GM12878 (cell line): ENCODE results near the gene NKD1. TPM values are rescaled to one million over a fixed set of nuclear protein-coding genes. Genes with fewer than 3 reads are reported as not detected.

Experiments used
- ATAC-seq: fragments of 200-7000 bp; cut with Tn5 transposase; 3 replicates; pipeline ENCODE4 v1.9.1; 2020; ENCODE audit warnings: mild to moderate bottlenecking, moderate library complexity
- BruUV-seq: library from RNA; stranded (reverse); fragments of 400-500 nt; replicated peaks from 2 replicates; lab custom pipeline; 2021; lab: Mats Ljungman, UMichigan
- CTCF ChIA-PET: fragments of 300-600 bp; sonication (Branson Sonifier 250); formaldehyde crosslinking; extraction: SDS; loops from one replicate; lab custom pipeline; 2021; ENCODE audit warnings: inconsistent platforms; lab: Yijun Ruan, JAX
- POLR2A ChIA-PET: fragments of 350-600 bp; formaldehyde crosslinking; extraction: SDS; loops from one replicate; lab custom pipeline; 2021; ENCODE audit warnings: inconsistent platforms; lab: Charles Lee
- RAD21 ChIA-PET: fragments of 300-600 bp; sonication (Branson Sonifier 250); formaldehyde crosslinking; loops from one replicate; lab custom pipeline; 2023; ENCODE audit warnings: antibody characterized with exemption; ENCODE audit not compliant: unreplicated experiment; lab: Charles Lee
- SMC1A ChIA-PET: fragments of 300-600 bp; sonication (Branson Sonifier 250); formaldehyde crosslinking; loops from one replicate; lab custom pipeline; 2023; ENCODE audit not compliant: unreplicated experiment, uncharacterized antibody; lab: Charles Lee
- DNase-seq: peaks from one replicate; pipeline ENCODE4 v3.0.0-alpha.2; 2011; ENCODE audit warnings: low read depth, low spot score
- FAIRE-seq: peaks from 3 replicates; lab custom pipeline; 2011; peaks lifted over from hg19 to GRCh38; lab: Jason Lieb, UNC
- H2AFZ ChIP-seq: 2 replicates; pipeline ENCODE4 v1.6.0; 2011; ENCODE audit warnings: low read depth, low read length, control low read depth; ENCODE audit not compliant: control insufficient read depth
- H3K27ac ChIP-seq: 2 replicates; pipeline ENCODE4 v1.5.1; 2011; ENCODE audit warnings: control low read depth; ENCODE audit not compliant: control insufficient read depth, insufficient read depth
- H3K27me3 ChIP-seq, 2 experiments: replicated peaks in 1 of 2; 2 replicates each; pipeline versions ENCODE4 v1.6.0 to v1.6.1; 2011; ENCODE audit warnings: low read length in 1 of 2; ENCODE audit not compliant: control insufficient read depth in 2 of 2, insufficient read depth in 2 of 2
- H3K36me3 ChIP-seq, 2 experiments: 2 replicates each; pipeline ENCODE4 v1.5.1; 2011; ENCODE audit warnings: low read length in 1 of 2; ENCODE audit not compliant: control insufficient read depth in 2 of 2, insufficient read depth in 2 of 2
- H3K4me1 ChIP-seq: 2 replicates; pipeline ENCODE4 v1.6.1; 2011; ENCODE audit warnings: mild to moderate bottlenecking, low read length, moderate library complexity, mixed read lengths; ENCODE audit not compliant: control insufficient read depth, insufficient read depth
- H3K4me2 ChIP-seq: 2 replicates; pipeline ENCODE4 v1.6.0; 2011; ENCODE audit warnings: control low read depth; ENCODE audit not compliant: control insufficient read depth, insufficient read depth
- H3K4me3 ChIP-seq: fragments of 200-600 bp; sonication (generic); 2 replicates; pipeline ENCODE4 v1.5.1; 2016
- H3K79me2 ChIP-seq: 2 replicates; pipeline ENCODE4 v1.6.0; 2011; ENCODE audit warnings: low read length; ENCODE audit not compliant: control insufficient read depth, insufficient read depth
- H3K9ac ChIP-seq: 2 replicates; pipeline ENCODE4 v1.8.0; 2011; ENCODE audit warnings: low read length, control low read depth, mixed read lengths; ENCODE audit not compliant: control insufficient read depth, insufficient read depth
- H3K9me3 ChIP-seq: replicated peaks from 3 replicates; pipeline ENCODE4 v1.5.1; 2011; ENCODE audit warnings: mild to moderate bottlenecking, low read length; ENCODE audit not compliant: control insufficient read depth, insufficient read depth
- H4K20me1 ChIP-seq: 2 replicates; pipeline ENCODE4 v1.6.0; 2011; ENCODE audit not compliant: control insufficient read depth, insufficient read depth
- BCL11A ChIP-seq: IDR thresholded peaks from 2 replicates; pipeline ENCODE4 v1.6.1; 2011; ENCODE audit warnings: low read depth, low read length
- BMI1 ChIP-seq: fragments of 450-650 bp; IDR thresholded peaks from 2 replicates; pipeline ENCODE4 v1.6.1; 2016; ENCODE audit warnings: mild to moderate bottlenecking, moderate library complexity, borderline replicate concordance
- CHD4 ChIP-seq: fragments of 200-600 bp; sonication (generic); IDR thresholded peaks from 2 replicates; pipeline ENCODE4 v1.6.1; 2016; ENCODE audit warnings: mild to moderate bottlenecking
- CREM ChIP-seq: IDR thresholded peaks from 2 replicates; pipeline ENCODE4 v1.6.1; 2014; ENCODE audit warnings: antibody characterized with exemption, low read depth
- MTA3 ChIP-seq: IDR thresholded peaks from 2 replicates; pipeline ENCODE4 v1.6.1; 2012; ENCODE audit warnings: low read length, inconsistent platforms, borderline replicate concordance
- NFYB ChIP-seq: IDR thresholded peaks from 2 replicates; pipeline ENCODE4 v1.6.1; 2011; ENCODE audit warnings: low read depth, mild to moderate bottlenecking, low read length, improper control_type of control experiment, moderate library complexity; ENCODE audit not compliant: insufficient read depth
- SREBF1 ChIP-seq: IDR thresholded peaks from 2 replicates; pipeline ENCODE4 v1.6.1; 2012; ENCODE audit warnings: mild to moderate bottlenecking, low read length
- WGBS: methylation state at CpG from one replicate; pipeline ENCODE4 v1.1.6; 2016; ENCODE audit warnings: low lambda C conversion rate; ENCODE audit not compliant: insufficient replicate concordance, insufficient coverage; ENCODE audit errors: missing lambda C conversion rate; 5-methylcytosine and 5-hydroxymethylcytosine counted together
- in situ Hi-C: fragments of 300-500 bp; cut with MboI; formaldehyde crosslinking; loops from 9 replicates; pipeline ENCODE4 v1.14.3; 2018; ENCODE audit warnings: mixed read lengths
- intact Hi-C: fragments of 100-400 bp; cut with micrococcal nuclease; formaldehyde crosslinking; loops from one replicate; pipeline ENCODE4 v1.14.2; 2022; ENCODE audit not compliant: unreplicated experiment
- polyA plus RNA-seq, 11 experiments: library from polyadenylated mRNA; depleted of rRNA in 4 of 11; unstranded in 6 of 11; stranded (reverse) in 5 of 11; fragments of >200 nt; fragmentation: Nextera tagmentation in 4 of 11; fragmentation: Illumina TruSeq in 1 of 11; extraction: Ambion mirVana in 4 of 11; extraction: Trizol in 1 of 11; gene quantifications; 1 replicate in 1 of 11; 2 replicates in 10 of 11; pipeline versions ENCODE4 v1.2.1 to v1.2.3, GENCODE V29; 2011 to 2016; ENCODE audit warnings: inconsistent platforms in 2 of 11, missing spikeins in 2 of 11, low read depth in 1 of 11
- total RNA-seq, 4 experiments: library from RNA; depleted of rRNA in 3 of 4; stranded (reverse); fragments of >200 nt in 3 of 4; fragmentation: Illumina TruSeq in 1 of 4; extraction: Trizol in 1 of 4; gene quantifications; 2 replicates each; pipeline versions ENCODE4 v1.2.1 to v1.2.3, GENCODE V29; 2013 to 2021
- TF ChIP-seq, protein P1 (sequence below): fragments of 450-650 bp; IDR thresholded peaks from 2 replicates; pipeline ENCODE4 v1.6.1; 2017; ENCODE audit warnings: antibody characterized with exemption, mild to moderate bottlenecking, moderate library complexity
- TF ChIP-seq, protein P2 (sequence below): fragments of 450-650 bp; formaldehyde crosslinking; IDR thresholded peaks from 2 replicates; pipeline ENCODE4 v1.5.0; 2022; ENCODE audit warnings: mild to moderate bottlenecking, missing genetic modification characterization

The NKD1 gene
- total and polyA plus RNA-seq, 10 of the 15 experiments (the other 5 are each of a cell fraction or from before 2014, with no cell fraction given): under 0.01 to 0.49 (median 0.04) TPM; not detected in 2

DNA sequence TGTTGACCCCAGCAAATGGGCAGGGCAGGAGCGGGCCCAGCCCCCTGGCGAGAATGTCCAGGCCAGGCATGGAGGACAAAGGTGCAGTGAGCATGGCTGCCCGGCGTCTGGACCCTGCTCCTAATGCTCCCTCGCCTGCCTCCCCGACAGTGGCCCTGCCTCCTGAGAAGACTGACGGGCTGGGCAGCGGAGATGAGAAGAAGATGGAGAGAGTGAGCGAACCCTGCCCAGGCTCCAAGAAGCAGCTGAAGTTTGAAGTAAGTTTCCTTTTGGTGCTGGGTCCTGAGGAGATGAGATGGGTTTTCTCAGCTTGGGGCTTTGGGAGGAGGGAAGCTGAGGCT lies 73.2 kb downstream of the NKD1 start:
- ChIA-PET SMC1A (no interaction called here), POLR2A (no interaction called here), RAD21 (no interaction called here), CTCF (no interaction called here)
- ATAC-seq: no peak
- FAIRE-seq: no peak
- H3K9me3 ChIP-seq: no peaks in the 10 kb centered on the region
- H3K36me3 ChIP-seq: no peaks in the 10 kb centered on the region
- H2AFZ ChIP-seq: no peak overlapping the region
- no peak overlapping the region for H3K9ac ChIP-seq
- H4K20me1 ChIP-seq: no peaks in the 10 kb centered on the region
- TF ChIP-seq MTA3: no peak
- TF ChIP-seq BMI1: no peak
- TF ChIP-seq CHD4: no peak
- TF ChIP-seq, protein P1, sequence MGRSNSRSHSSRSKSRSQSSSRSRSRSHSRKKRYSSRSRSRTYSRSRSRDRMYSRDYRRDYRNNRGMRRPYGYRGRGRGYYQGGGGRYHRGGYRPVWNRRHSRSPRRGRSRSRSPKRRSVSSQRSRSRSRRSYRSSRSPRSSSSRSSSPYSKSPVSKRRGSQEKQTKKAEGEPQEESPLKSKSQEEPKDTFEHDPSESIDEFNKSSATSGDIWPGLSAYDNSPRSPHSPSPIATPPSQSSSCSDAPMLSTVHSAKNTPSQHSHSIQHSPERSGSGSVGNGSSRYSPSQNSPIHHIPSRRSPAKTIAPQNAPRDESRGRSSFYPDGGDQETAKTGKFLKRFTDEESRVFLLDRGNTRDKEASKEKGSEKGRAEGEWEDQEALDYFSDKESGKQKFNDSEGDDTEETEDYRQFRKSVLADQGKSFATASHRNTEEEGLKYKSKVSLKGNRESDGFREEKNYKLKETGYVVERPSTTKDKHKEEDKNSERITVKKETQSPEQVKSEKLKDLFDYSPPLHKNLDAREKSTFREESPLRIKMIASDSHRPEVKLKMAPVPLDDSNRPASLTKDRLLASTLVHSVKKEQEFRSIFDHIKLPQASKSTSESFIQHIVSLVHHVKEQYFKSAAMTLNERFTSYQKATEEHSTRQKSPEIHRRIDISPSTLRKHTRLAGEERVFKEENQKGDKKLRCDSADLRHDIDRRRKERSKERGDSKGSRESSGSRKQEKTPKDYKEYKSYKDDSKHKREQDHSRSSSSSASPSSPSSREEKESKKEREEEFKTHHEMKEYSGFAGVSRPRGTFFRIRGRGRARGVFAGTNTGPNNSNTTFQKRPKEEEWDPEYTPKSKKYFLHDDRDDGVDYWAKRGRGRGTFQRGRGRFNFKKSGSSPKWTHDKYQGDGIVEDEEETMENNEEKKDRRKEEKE: no peak
- TF ChIP-seq NFYB: no peak
- TF ChIP-seq BCL11A: no peak
- TF ChIP-seq, protein P2, sequence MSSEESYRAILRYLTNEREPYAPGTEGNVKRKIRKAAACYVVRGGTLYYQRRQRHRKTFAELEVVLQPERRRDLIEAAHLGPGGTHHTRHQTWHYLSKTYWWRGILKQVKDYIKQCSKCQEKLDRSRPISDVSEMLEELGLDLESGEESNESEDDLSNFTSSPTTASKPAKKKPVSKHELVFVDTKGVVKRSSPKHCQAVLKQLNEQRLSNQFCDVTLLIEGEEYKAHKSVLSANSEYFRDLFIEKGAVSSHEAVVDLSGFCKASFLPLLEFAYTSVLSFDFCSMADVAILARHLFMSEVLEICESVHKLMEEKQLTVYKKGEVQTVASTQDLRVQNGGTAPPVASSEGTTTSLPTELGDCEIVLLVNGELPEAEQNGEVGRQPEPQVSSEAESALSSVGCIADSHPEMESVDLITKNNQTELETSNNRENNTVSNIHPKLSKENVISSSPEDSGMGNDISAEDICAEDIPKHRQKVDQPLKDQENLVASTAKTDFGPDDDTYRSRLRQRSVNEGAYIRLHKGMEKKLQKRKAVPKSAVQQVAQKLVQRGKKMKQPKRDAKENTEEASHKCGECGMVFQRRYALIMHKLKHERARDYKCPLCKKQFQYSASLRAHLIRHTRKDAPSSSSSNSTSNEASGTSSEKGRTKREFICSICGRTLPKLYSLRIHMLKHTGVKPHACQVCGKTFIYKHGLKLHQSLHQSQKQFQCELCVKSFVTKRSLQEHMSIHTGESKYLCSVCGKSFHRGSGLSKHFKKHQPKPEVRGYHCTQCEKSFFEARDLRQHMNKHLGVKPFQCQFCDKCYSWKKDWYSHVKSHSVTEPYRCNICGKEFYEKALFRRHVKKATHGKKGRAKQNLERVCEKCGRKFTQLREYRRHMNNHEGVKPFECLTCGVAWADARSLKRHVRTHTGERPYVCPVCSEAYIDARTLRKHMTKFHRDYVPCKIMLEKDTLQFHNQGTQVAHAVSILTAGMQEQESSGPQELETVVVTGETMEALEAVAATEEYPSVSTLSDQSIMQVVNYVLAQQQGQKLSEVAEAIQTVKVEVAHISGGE (CRISPR knock-in tag): no peak
- TF ChIP-seq SREBF1: no peak
- no peak for TF ChIP-seq CREM
- no peak overlapping the region for H3K4me2 ChIP-seq
- intact Hi-C loops (no loop called here), in situ Hi-C loops (no loop called here)
- no peak overlapping the region for H3K4me3 ChIP-seq
- 84% methylated on average over 9 of the region's 9 CpGs for WGBS
- no peaks in the 10 kb centered on the region for H3K79me2 ChIP-seq
- H3K27me3 ChIP-seq: no peaks in the 10 kb centered on the region
- no peak for DNase-seq
- no TSS peak for BruUV-seq
- H3K4me1 ChIP-seq: no peaks in the 10 kb centered on the region
- no peak overlapping the region for H3K27ac ChIP-seq
